ENCODE measurements around the gene GORASP2.

Gene GORASP2

DNA sequence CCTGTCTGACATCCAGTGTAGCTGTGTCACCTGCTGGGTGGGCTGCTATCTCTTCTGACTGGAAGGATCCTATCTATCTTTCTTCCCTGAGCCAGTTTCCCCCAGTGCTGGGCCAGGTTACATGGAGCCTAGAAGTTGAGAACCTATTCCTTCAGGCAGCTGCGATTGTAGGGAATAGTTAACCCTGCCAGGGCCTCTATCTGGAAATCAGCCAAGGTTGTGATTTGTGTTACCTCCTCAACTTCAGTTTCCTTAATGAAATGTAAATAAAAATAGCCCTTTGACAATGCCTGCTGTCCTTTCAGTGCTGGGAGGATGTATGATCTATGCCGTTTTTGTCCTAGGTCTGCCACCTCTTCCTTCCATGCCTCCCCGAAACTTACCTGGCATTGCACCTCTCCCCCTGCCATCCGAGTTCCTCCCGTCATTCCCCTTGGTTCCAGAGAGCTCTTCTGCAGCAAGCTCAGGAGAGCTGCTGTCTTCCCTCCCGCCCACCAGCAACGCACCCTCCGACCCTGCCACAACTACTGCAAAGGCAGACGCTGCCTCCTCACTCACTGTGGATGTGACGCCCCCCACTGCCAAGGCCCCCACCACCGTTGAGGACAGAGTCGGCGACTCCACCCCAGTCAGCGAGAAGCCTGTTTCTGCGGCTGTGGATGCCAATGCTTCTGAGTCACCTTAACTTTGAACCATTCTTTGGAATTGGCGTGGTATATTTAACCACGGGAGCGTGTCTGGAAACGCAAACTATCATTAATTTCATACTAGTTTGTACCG lies 36.6 kb downstream of the GORASP2 start:
- H3K4me3 ChIP-seq (ENCODE audit: low read length): no peak overlapping the region
- TF ChIP-seq, protein P1, sequence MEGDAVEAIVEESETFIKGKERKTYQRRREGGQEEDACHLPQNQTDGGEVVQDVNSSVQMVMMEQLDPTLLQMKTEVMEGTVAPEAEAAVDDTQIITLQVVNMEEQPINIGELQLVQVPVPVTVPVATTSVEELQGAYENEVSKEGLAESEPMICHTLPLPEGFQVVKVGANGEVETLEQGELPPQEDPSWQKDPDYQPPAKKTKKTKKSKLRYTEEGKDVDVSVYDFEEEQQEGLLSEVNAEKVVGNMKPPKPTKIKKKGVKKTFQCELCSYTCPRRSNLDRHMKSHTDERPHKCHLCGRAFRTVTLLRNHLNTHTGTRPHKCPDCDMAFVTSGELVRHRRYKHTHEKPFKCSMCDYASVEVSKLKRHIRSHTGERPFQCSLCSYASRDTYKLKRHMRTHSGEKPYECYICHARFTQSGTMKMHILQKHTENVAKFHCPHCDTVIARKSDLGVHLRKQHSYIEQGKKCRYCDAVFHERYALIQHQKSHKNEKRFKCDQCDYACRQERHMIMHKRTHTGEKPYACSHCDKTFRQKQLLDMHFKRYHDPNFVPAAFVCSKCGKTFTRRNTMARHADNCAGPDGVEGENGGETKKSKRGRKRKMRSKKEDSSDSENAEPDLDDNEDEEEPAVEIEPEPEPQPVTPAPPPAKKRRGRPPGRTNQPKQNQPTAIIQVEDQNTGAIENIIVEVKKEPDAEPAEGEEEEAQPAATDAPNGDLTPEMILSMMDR (conservative IDR thresholded peaks at IDR 0.05; ENCODE audit: low read depth, low read length): no peak
- DNase-seq (ENCODE audit: low read depth): no peak

DNA sequence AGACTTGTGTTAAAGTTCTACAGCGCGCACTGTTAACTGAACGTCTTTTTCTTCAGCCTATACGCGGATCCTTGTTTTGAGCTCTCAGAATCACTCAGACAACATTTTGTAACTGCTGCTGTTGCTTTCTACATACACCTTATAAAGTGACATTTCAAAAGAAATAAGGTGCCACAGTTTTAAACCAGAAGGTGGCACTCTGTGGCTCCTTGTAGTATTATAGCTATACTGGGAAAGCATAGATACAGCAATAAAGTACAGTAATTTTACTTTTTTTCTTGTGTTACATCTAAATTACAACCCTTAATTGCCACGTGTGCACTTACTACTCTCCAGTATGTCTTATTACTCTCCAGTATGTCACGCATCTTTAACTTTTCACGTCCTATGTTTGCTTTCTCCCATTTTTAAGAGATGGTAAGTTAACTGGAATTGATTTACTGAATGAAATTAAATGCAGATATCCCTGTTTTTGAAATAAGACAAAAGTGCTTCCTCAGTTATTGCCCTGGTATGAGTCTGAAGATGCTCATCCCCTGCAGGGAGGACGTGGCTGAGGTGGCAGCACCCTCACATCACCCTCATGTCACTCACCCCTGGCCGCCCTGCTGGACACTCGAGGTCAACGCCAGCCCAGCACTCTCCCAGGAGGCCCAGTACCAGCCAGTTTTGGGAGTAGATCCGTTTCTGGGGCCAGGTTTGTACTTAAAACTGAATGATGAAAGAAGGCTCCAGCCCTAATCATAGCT lies 37.8 kb downstream of the GORASP2 start:
- TF ChIP-seq, protein P1 (conservative IDR thresholded peaks at IDR 0.05; ENCODE audit: low read depth, low read length): peak; percentile 37
- H3K4me3 ChIP-seq (ENCODE audit: low read length): no peak overlapping the region
- DNase-seq (ENCODE audit: low read depth): no peak

DNA sequence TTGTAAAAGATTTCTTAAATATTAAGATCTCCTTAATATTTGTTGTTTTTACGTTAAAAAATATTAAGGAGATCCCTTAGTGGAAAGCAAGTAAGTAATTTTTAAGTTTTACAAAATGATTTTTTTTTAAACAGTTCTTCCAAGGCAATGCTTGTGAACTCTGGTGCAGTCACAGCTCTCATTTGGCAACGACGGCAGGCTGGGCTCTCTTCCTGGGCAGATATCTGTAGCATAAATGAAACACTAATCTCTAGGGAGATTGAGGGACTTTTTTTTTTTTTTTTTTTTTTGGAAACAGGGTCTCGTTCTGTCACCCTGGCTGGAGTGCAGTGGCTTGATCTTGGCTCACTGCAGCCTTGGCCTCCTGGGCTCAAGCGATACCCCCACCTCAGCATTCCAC lies 38.5 kb downstream of the GORASP2 start:
- H3K4me3 ChIP-seq (ENCODE audit: low read length): no peak overlapping the region
- DNase-seq (ENCODE audit: low read depth): no peak
- TF ChIP-seq, protein P1 (conservative IDR thresholded peaks at IDR 0.05; ENCODE audit: low read depth, low read length): no peak

- no peak overlapping the region for H3K4me3 ChIP-seq (ENCODE audit: low read length)
- no peak for DNase-seq (ENCODE audit: low read depth)
- TF ChIP-seq, protein P1 (conservative IDR thresholded peaks at IDR 0.05; ENCODE audit: low read depth, low read length): no peak
These were observed 39.4 kb downstream of the GORASP2 start for GRCh38 chr2:170968205-170969003.

GRCh38 chr2:170969030-170969429 lies 40.0 kb downstream of the GORASP2 start:
- DNase-seq (ENCODE audit: low read depth): no peak
- H3K4me3 ChIP-seq (ENCODE audit: low read length): no peak overlapping the region
- TF ChIP-seq, protein P1 (conservative IDR thresholded peaks at IDR 0.05; ENCODE audit: low read depth, low read length): no peak

- DNase-seq (ENCODE audit: low read depth): no peak
- TF ChIP-seq, protein P1 (conservative IDR thresholded peaks at IDR 0.05; ENCODE audit: low read depth, low read length): no peak
- H3K4me3 ChIP-seq (ENCODE audit: low read length): no peak overlapping the region
These were observed 40.9 kb downstream of the GORASP2 start for GRCh38 chr2:170969872-170970496.
